Transverse colon (tissue), 4 donors: ENCODE measurements around the gene FAM117B. TPM values are rescaled to one million over a fixed set of nuclear protein-coding genes. Genes with fewer than 3 reads are reported as not detected.

Experiments used
- DNase-seq: peaks from one replicate; pipeline ENCODE4 v3.0.0-alpha.2; 2019
- H3K27ac ChIP-seq, 4 donors: fragments of 200-600 bp; sonication (generic); 2 replicates each; pipeline ENCODE4 v1.5.1; 2016 to 2018; ENCODE audit warnings: inconsistent platforms in 4 of 4
- H3K27me3 ChIP-seq: fragments of 200-600 bp; sonication (generic); 2 replicates; pipeline ENCODE4 v1.5.1; 2017; ENCODE audit warnings: inconsistent platforms
- H3K36me3 ChIP-seq, 4 donors: fragments of 200-600 bp; sonication (generic); 2 replicates each; pipeline ENCODE4 v1.5.1; 2017 to 2019; ENCODE audit warnings: inconsistent platforms in 4 of 4
- H3K4me1 ChIP-seq, 4 donors: fragments of 200-600 bp; sonication (generic); 2 replicates each; pipeline ENCODE4 v1.5.1; 2017 to 2020; ENCODE audit warnings: inconsistent platforms in 4 of 4
- H3K4me3 ChIP-seq, 4 donors: fragments of 200-600 bp; sonication (generic); 1 replicate in 1 of 4; 2 replicates in 3 of 4; pipeline versions ENCODE4 v1.5.1 to v1.6.1; 2017 to 2019; ENCODE audit warnings: inconsistent platforms in 4 of 4
- H3K9me3 ChIP-seq, 2 donors: fragments of 200-600 bp; sonication (generic); 2 replicates each; pipeline ENCODE4 v1.5.1; 2017 to 2019; ENCODE audit warnings: inconsistent platforms in 2 of 2
- EP300 ChIP-seq: sonication (generic); formaldehyde crosslinking; IDR thresholded peaks from one replicate; pipeline ENCODE4 v1.6.1; 2017; ENCODE audit warnings: antibody characterized with exemption, low read depth
- POLR2A ChIP-seq: fragments of 450-650 bp; IDR thresholded peaks from one replicate; pipeline ENCODE4 v1.6.1; 2016; ENCODE audit warnings: antibody characterized with exemption, mild to moderate bottlenecking, moderate library complexity
- POLR2AphosphoS5 ChIP-seq, 3 donors: sonication (generic); formaldehyde crosslinking; IDR thresholded peaks; one replicate each; pipeline ENCODE4 v1.6.1; 2016; ENCODE audit warnings: antibody characterized with exemption in 3 of 3
- WGBS, 2 donors: methylation state at CpG; one replicate each; pipeline ENCODE4 v1.1.5; 2018; ENCODE audit warnings: low coverage in 1 of 2; 5-methylcytosine and 5-hydroxymethylcytosine counted together
- in situ Hi-C, 4 donors: fragments of 200-750 bp; cut with MboI; loops; one replicate each; pipeline versions ENCODE4 v1.15.0 to v1.15.1; 2017; ENCODE audit warnings: low sequenced_read_pairs in 3 of 4, low pct_ligation_motif_present in 1 of 4, low pct_unique_long_range_greater_than_20kb in 1 of 4
- intact Hi-C: fragments of 100-400 bp; cut with DNase I; formaldehyde crosslinking; loops from one replicate; pipeline ENCODE4 v1.15.1; 2023; ENCODE audit warnings: low total_unique reads
- total RNA-seq, 4 donors: library from RNA; depleted of rRNA; stranded (reverse); fragments of >200 nt; gene quantifications; one replicate each; pipeline ENCODE4 v1.1.0, GENCODE V29; 2016
- TF ChIP-seq, protein P1 (sequence below), 5 experiments: fragments of 200-600 bp in 3 of 5; fragments of 450-650 bp in 2 of 5; sonication (generic) in 3 of 5; IDR thresholded peaks; 1 replicate in 2 of 5; 2 replicates in 3 of 5; pipeline ENCODE4 v1.5.1; 2016 to 2017; ENCODE audit warnings: antibody characterized with exemption in 5 of 5, inconsistent platforms in 3 of 5, mild to moderate bottlenecking in 2 of 5, moderate library complexity in 1 of 5

Gene FAM117B
- total RNA-seq, 4 donors from 2014 or later: 11.1 to 21.3 (median 18.1) TPM

DNA sequence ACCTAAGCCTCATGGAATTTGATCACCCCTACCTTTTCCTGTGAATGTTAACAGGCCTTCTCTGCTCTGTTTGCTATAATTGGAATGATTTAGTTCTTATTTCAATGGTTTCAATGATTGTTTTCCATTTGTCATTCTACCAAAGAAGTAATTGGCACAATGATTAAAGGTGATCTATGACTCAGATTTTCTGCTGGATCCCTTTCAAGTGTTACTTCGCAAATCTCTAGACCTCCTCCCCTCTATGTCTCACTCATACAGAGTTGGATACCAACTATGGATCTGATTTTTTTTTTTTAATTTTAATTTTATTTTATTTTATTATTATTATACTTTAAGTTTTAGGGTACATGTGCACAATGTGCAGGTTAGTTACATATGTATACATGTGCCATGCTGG, 29.6 kb upstream of the FAM117B start:
- H3K27ac ChIP-seq: no peak overlapping the region
- WGBS, 2 donors: 86 to 90% methylated on average over 1 of the region's 1 CpG
- DNase-seq: no peak
- H3K36me3 ChIP-seq: no peaks in the 10 kb centered on the region
- H3K27me3 ChIP-seq: no peaks in the 10 kb centered on the region
- no peaks in the 10 kb centered on the region for H3K9me3 ChIP-seq
- peaks cover 0 to 11% (median 0%) of the 10 kb centered on the region in 4 donors for H3K4me1 ChIP-seq
- no peak overlapping the region for H3K4me3 ChIP-seq
- TF ChIP-seq, protein P1, sequence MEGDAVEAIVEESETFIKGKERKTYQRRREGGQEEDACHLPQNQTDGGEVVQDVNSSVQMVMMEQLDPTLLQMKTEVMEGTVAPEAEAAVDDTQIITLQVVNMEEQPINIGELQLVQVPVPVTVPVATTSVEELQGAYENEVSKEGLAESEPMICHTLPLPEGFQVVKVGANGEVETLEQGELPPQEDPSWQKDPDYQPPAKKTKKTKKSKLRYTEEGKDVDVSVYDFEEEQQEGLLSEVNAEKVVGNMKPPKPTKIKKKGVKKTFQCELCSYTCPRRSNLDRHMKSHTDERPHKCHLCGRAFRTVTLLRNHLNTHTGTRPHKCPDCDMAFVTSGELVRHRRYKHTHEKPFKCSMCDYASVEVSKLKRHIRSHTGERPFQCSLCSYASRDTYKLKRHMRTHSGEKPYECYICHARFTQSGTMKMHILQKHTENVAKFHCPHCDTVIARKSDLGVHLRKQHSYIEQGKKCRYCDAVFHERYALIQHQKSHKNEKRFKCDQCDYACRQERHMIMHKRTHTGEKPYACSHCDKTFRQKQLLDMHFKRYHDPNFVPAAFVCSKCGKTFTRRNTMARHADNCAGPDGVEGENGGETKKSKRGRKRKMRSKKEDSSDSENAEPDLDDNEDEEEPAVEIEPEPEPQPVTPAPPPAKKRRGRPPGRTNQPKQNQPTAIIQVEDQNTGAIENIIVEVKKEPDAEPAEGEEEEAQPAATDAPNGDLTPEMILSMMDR (IDR thresholded peaks at IDR 0.05): no peak
- TF ChIP-seq POLR2A (no peak), POLR2AphosphoS5 (IDR thresholded peaks at IDR 0.05) (no peak), EP300 (no peak)
- in situ Hi-C loops: no loop called here
- intact Hi-C loops: no loop called here

DNA sequence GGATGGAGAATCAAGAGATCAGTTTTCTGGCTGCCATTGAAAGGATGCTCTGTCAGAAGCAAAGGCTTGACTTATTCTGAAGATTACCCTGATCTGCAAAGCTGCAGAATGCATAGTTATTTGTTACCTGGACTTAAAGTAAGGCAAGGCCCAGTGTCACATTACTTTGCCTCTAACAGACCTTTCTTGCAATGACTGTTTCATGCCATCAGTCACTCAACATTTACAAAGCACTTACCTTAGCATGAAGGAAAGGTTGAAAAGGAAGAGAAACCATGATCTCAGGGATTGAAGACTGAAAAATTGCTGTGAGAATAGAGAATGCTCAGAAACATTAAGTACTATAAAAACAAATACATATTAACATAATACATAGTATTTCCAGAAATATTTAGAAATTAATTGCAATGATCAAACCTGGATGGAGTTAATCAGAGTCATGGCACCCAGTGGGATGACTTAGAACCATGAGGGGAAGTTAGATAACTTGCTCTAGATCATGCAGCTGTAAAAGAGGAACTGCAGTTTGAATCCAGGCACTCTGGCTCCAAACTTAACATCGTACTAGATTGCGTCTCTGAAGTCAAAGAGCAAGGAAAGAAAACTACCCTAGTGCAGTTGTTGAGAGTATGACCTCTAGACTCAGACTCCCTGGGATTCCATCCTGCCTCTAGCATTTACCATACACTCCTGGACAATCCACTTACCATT, 26.5 kb upstream of the FAM117B start:
- no peaks in the 10 kb centered on the region for H3K36me3 ChIP-seq
- 81 to 85% methylated on average over 2 of the region's 2 CpGs for WGBS, 2 donors
- H3K4me3 ChIP-seq: no peak overlapping the region
- H3K4me1 ChIP-seq: peaks cover 0 to 20% (median 0%) of the 10 kb centered on the region in 4 donors
- in situ Hi-C loops: no loop called here
- DNase-seq: no peak
- TF ChIP-seq POLR2AphosphoS5 (IDR thresholded peaks at IDR 0.05): no peak
- TF ChIP-seq POLR2A: no peak
- no peak for TF ChIP-seq EP300
- TF ChIP-seq, protein P1 (IDR thresholded peaks at IDR 0.05): no peak
- H3K9me3 ChIP-seq: no peaks in the 10 kb centered on the region
- H3K27ac ChIP-seq: peak overlapping the region in 1 of 4 donors; percentile 4
- H3K27me3 ChIP-seq: no peaks in the 10 kb centered on the region
- intact Hi-C loops: no loop called here

DNA sequence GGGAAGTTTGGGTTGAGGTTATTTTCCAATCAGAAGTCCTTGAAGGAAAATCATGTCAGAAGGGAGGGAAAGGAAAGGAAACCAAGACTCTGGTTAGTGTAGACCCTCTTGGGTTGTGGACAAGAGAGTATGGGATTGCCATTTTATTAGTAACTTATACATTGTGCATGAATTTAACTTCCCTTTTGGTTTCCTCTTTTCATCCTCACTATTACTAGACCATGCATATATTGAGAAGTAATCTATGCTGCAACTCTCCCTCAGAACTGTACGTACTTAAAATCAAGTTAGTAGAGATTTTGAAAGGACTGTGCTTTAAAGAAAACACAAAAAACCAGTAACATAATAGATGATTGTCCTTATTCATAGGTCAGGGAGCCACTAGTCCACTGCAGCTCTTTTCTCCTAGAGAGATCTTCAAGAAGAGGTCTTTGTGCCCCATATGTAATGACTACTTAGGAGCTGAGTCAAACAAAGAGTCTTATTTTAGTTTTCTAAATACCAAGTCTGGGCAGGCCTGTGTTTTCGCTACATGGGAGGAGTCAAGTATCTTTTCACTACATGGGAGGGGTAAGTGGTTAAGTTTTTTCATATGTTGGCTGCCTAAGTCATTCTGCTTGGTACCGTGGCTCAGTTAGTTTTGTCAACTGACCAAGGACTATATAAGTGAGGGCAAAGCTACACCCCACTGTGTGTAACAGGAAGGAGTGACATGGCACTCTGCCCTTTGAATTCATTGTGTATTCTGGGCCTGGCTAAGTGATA, 25.2 kb upstream of the FAM117B start:
- H3K4me3 ChIP-seq: no peak overlapping the region
- no peaks in the 10 kb centered on the region for H3K27me3 ChIP-seq
- no peak for TF ChIP-seq POLR2AphosphoS5 (IDR thresholded peaks at IDR 0.05)
- in situ Hi-C loops (no loop called here), intact Hi-C loops (no loop called here)
- peak overlapping the region; percentile 20 to 55 (median 38) for H3K27ac ChIP-seq
- peak; percentile 17 for DNase-seq
- H3K36me3 ChIP-seq: no peaks in the 10 kb centered on the region
- peaks cover 0 to 20% (median 0%) of the 10 kb centered on the region in 4 donors for H3K4me1 ChIP-seq
- 42 to 45% methylated on average over 3 of the region's 3 CpGs for WGBS, 2 donors
- H3K9me3 ChIP-seq: no peaks in the 10 kb centered on the region

DNA sequence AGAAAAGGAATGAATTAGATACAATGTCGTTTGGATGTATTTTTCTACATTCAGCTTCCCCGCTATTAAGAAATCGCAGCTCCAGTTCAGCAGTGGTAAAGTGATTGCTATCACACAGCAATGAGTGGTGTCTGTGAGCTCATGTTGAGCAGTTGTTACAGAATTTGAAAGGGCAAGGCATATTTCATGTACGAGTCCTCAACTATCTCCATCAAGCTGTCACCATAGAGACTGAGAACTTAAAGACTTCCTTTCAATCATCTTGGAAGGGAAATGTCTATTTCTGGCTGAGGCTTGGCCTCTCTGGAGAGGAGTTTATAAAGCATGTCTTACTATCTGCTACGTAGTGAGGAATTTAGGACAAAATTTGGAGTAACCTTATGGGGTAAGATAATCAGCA, 24.4 kb upstream of the FAM117B start:
- in situ Hi-C loops: no loop called here
- H3K27me3 ChIP-seq: no peaks in the 10 kb centered on the region
- H3K36me3 ChIP-seq: no peaks in the 10 kb centered on the region
- no peak for TF ChIP-seq POLR2AphosphoS5 (IDR thresholded peaks at IDR 0.05)
- no peak for TF ChIP-seq POLR2A
- TF ChIP-seq, protein P1 (IDR thresholded peaks at IDR 0.05): no peak
- no peak for TF ChIP-seq EP300
- WGBS, 2 donors: 81 to 90% methylated on average over 3 to 5 of the region's 5 CpGs
- H3K4me3 ChIP-seq: no peak overlapping the region
- no peaks in the 10 kb centered on the region for H3K9me3 ChIP-seq
- no peak for DNase-seq
- intact Hi-C loops: no loop called here
- peak overlapping the region; percentile 20 to 55 (median 38) for H3K27ac ChIP-seq
- peaks cover 0 to 20% (median 0%) of the 10 kb centered on the region in 4 donors for H3K4me1 ChIP-seq
